PC-9 (cell line): Measurements from ENCODE around the gene PGS1. TPM values are rescaled to one million over a fixed set of nuclear protein-coding genes. Genes with fewer than 3 reads are reported as not detected.

Experiments
- BruUV-seq: library from RNA; stranded (reverse); fragments of 400-500 nt; replicated peaks from 2 replicates; lab custom pipeline; 2021; lab: Mats Ljungman, UMichigan
- CTCF ChIA-PET: fragments of 300-600 bp; sonication (Branson Sonifier 250); formaldehyde crosslinking; loops from one replicate; lab custom pipeline; 2022; ENCODE audit warnings: antibody characterized with exemption; lab: Charles Lee
- POLR2A ChIA-PET: fragments of 300-600 bp; sonication (Branson Sonifier 250); formaldehyde crosslinking; loops from one replicate; lab custom pipeline; 2022; ENCODE audit warnings: antibody characterized with exemption; ENCODE audit not compliant: unreplicated experiment; lab: Charles Lee
- DNase-seq, 2 experiments: peaks; one replicate each; pipeline versions ENCODE4 v3.0.0 to v3.0.0-alpha.2; 2015 to 2022; ENCODE audit warnings: mixed read lengths in 1 of 2
- H2AFZ ChIP-seq: fragments of 200-600 bp; sonication (generic); 2 replicates; pipeline ENCODE4 v1.8.1; 2017; ENCODE audit warnings: antibody characterized with exemption
- H3F3A ChIP-seq: fragments of 200-600 bp; sonication (generic); 2 replicates; pipeline ENCODE4 v1.8.1; 2017; ENCODE audit warnings: antibody characterized with exemption, mild to moderate bottlenecking, low read depth; ENCODE audit not compliant: insufficient read depth
- H3K27ac ChIP-seq: fragments of 200-600 bp; sonication (generic); 2 replicates; pipeline ENCODE4 v1.6.1; 2016; ENCODE audit warnings: mixed run types
- H3K27me3 ChIP-seq: fragments of 200-600 bp; sonication (generic); 2 replicates; pipeline ENCODE4 v1.6.1; 2016; ENCODE audit warnings: low read depth, mixed run types; ENCODE audit not compliant: insufficient read depth
- H3K36me3 ChIP-seq: fragments of 200-600 bp; sonication (generic); 2 replicates; pipeline ENCODE4 v1.6.1; 2016; ENCODE audit warnings: low read depth, mixed run types
- H3K4me1 ChIP-seq: fragments of 200-600 bp; sonication (generic); replicated peaks from 2 replicates; pipeline ENCODE4 v1.6.1; 2016; ENCODE audit warnings: mixed run types; ENCODE audit not compliant: insufficient read depth
- H3K4me2 ChIP-seq: fragments of 200-600 bp; sonication (generic); 2 replicates; pipeline ENCODE4 v1.6.1; 2017; ENCODE audit warnings: mixed run types
- H3K4me3 ChIP-seq: fragments of 200-600 bp; sonication (generic); 2 replicates; pipeline ENCODE4 v1.6.1; 2016; ENCODE audit warnings: mixed run types
- H3K79me2 ChIP-seq: fragments of 200-600 bp; sonication (generic); 2 replicates; pipeline ENCODE4 v1.6.1; 2017; ENCODE audit warnings: low read depth, mixed run types
- H3K9me2 ChIP-seq: fragments of 200-600 bp; sonication (generic); 2 replicates; pipeline ENCODE4 v1.8.1; 2017; ENCODE audit warnings: mild to moderate bottlenecking; ENCODE audit not compliant: insufficient read depth
- H3K9me3 ChIP-seq: fragments of 200-600 bp; sonication (generic); 2 replicates; pipeline ENCODE4 v1.8.1; 2016; ENCODE audit warnings: low read depth; ENCODE audit not compliant: insufficient read depth
- H4K20me1 ChIP-seq: fragments of 200-600 bp; sonication (generic); 2 replicates; pipeline ENCODE4 v1.8.1; 2017; ENCODE audit not compliant: insufficient read depth
- EZH2 ChIP-seq: fragments of 200-600 bp; sonication (generic); IDR thresholded peaks from 2 replicates; pipeline ENCODE4 v1.8.0; 2017; ENCODE audit warnings: antibody characterized with exemption, low read depth
- intact Hi-C: fragments of 100-400 bp; cut with micrococcal nuclease; formaldehyde crosslinking; loops from one replicate; pipeline ENCODE4 v1.10.0; 2022; ENCODE audit not compliant: unreplicated experiment
- total RNA-seq: library from RNA; stranded (reverse); gene quantifications from 2 replicates; pipeline ENCODE4 v1.2.3, GENCODE V29; 2021
- TF ChIP-seq, protein P1 (sequence below): fragments of 200-600 bp; sonication (generic); conservative IDR thresholded peaks from 2 replicates; pipeline ENCODE4 v1.6.1; 2017; ENCODE audit warnings: mixed run types, antibody characterized with exemption, mild to moderate bottlenecking, moderate library complexity

Gene PGS1
- total RNA-seq, 1 experiment from 2014 or later, result 40.2 TPM

DNA sequence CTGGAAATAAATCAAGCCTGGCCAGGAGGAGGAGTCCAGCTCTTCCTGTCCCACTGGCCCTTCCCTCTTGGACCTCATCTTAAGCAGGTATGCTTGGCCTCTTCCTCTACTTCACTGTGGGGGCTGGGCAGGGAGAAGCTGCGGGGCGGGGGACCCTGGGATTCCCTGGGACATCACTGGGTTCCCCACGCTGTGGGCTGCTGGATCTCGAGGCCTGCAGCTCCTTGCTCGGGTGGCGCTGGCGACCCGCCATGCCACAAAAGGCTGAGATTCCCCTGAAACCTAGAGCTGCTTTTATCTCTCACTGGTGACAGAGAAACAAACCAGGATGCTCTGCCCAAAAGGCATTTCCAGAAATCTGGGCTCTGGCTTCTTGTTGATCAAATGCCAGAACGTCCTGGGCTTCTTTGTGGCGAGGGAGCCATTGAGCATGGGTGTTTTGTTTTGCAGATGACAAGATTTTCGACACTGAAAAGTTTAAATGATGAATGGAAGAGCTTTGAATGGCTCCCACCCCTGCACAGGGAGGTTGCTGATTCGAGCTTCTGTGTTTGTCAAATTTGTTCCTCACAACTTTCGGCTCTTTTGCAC is 8.6 kb upstream of the PGS1 start:
- peaks cover 14% of the 10 kb centered on the region for H3K4me1 ChIP-seq
- no peak overlapping the region for H2AFZ ChIP-seq
- CTCF ChIA-PET, result interaction anchor here (0.6 kb wide), 1 partner anchor 27 kb away, joined by 18 read pairs; no protein-coding TSS in a partner anchor
- no peaks in the 10 kb centered on the region for H3K9me2 ChIP-seq
- TF ChIP-seq EZH2, result no peak
- TF ChIP-seq, protein P1, sequence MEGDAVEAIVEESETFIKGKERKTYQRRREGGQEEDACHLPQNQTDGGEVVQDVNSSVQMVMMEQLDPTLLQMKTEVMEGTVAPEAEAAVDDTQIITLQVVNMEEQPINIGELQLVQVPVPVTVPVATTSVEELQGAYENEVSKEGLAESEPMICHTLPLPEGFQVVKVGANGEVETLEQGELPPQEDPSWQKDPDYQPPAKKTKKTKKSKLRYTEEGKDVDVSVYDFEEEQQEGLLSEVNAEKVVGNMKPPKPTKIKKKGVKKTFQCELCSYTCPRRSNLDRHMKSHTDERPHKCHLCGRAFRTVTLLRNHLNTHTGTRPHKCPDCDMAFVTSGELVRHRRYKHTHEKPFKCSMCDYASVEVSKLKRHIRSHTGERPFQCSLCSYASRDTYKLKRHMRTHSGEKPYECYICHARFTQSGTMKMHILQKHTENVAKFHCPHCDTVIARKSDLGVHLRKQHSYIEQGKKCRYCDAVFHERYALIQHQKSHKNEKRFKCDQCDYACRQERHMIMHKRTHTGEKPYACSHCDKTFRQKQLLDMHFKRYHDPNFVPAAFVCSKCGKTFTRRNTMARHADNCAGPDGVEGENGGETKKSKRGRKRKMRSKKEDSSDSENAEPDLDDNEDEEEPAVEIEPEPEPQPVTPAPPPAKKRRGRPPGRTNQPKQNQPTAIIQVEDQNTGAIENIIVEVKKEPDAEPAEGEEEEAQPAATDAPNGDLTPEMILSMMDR, result no peak
- no peaks in the 10 kb centered on the region for H3K36me3 ChIP-seq
- H3K27me3 ChIP-seq, result no peaks in the 10 kb centered on the region
- H3K27ac ChIP-seq, result no peak overlapping the region
- no peaks in the 10 kb centered on the region for H3K9me3 ChIP-seq
- BruUV-seq, result no TSS peak
- H3K4me2 ChIP-seq, result no peak overlapping the region
- H3F3A ChIP-seq, result peaks cover 4% of the 10 kb centered on the region; the same call in 1 of the 2 replicates
- DNase-seq, result no peak
- no peak overlapping the region for H3K4me3 ChIP-seq
- intact Hi-C loops, result loop anchor here (10.0 kb wide), 1 partner anchor 115 kb away; no protein-coding TSS in a partner anchor
- POLR2A ChIA-PET, result interaction anchor here (0.6 to 0.7 kb wide), 4 partner anchors 114 to 440 kb away, joined by 3 to 9 read pairs (median 4); no protein-coding TSS in a partner anchor
- H4K20me1 ChIP-seq, result no peaks in the 10 kb centered on the region
- no peaks in the 10 kb centered on the region for H3K79me2 ChIP-seq

DNA sequence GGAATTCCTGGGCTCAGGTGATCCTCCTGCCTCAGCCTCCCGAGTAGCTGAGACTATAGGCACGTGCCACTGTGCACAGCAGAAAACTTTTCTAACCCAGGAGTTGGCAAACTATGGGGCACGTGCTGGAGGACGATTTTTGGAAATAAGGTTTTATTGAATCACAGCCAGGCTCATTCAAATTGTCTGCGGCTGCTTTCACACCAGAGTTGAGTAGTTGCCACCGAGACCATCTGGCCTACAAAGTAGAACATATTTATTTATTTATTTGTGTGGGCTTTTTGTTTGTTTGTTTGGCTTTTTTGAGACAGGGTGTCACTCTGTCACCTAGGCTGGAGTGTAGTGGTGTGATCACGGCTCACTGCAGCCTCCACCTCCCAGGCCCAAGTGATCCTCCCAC is 7.4 kb upstream of the PGS1 start:
- Histone ChIP-seq H3K9me3 (no peaks in the 10 kb centered on the region), H3K4me1 (peaks cover 26% of the 10 kb centered on the region), H4K20me1 (no peaks in the 10 kb centered on the region), H3K4me3 (no peak overlapping the region), H3K36me3 (no peaks in the 10 kb centered on the region), H3K4me2 (no peak overlapping the region), H3F3A (peaks cover 15% of the 10 kb centered on the region; the same call in 1 of the 2 replicates), H3K9me2 (no peaks in the 10 kb centered on the region), H2AFZ (no peak overlapping the region), H3K27ac (no peak overlapping the region), H3K27me3 (no peaks in the 10 kb centered on the region), H3K79me2 (no peaks in the 10 kb centered on the region)
- no peak for DNase-seq
- no peak for TF ChIP-seq EZH2
- TF ChIP-seq, protein P1, result no peak
- CTCF ChIA-PET, result no interaction called here
- intact Hi-C loops, result no loop called here
- POLR2A ChIA-PET, result interaction anchor here (0.7 kb wide), 1 partner anchor 1453 kb away, joined by 3 read pairs; no protein-coding TSS in a partner anchor
- BruUV-seq, result no TSS peak

DNA sequence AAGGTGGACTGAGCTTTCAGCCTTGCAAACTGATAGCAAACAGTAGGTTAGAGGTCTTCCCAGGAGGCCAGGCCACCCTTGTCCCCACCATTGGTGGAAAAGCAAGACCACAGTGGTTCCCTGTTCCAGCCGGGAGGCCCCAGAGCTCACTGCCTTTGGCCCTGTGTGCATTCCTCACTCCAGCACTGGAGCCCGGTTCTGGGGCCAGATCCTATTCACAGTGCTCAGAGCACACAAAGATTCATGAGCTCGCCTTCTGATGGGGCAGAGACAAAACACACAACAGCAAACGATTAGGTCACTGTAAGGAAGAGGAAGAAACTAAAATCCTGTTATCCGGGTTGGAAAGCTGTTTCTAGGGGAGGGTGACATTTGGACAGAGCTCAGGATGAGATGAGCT is 5.6 kb upstream of the PGS1 start:
- CTCF ChIA-PET, result no interaction called here
- Histone ChIP-seq H3K36me3 (no peaks in the 10 kb centered on the region), H2AFZ (no peak overlapping the region), H3K27ac (no peak overlapping the region), H3F3A (peaks cover 20% of the 10 kb centered on the region; the same call in 1 of the 2 replicates), H3K9me3 (no peaks in the 10 kb centered on the region), H4K20me1 (no peaks in the 10 kb centered on the region), H3K4me1 (peaks cover 30% of the 10 kb centered on the region), H3K4me2 (no peak overlapping the region), H3K27me3 (no peaks in the 10 kb centered on the region), H3K79me2 (no peaks in the 10 kb centered on the region), H3K4me3 (no peak overlapping the region), H3K9me2 (no peaks in the 10 kb centered on the region)
- TF ChIP-seq, protein P1, result no peak
- TF ChIP-seq EZH2, result no peak
- no peak for DNase-seq
- POLR2A ChIA-PET, result interaction anchor here (0.5 to 0.6 kb wide), 3 partner anchors 9 to 1050 kb away, joined by 3 to 4 read pairs (median 4); no protein-coding TSS in a partner anchor
- intact Hi-C loops, result no loop called here
- BruUV-seq, result no TSS peak
